Testis (tissue), 2 donors: Measurements from ENCODE around the gene ATAD3B.

ENCODE experiments used
- CTCF ChIP-seq, 3 experiments: fragments of 450-650 bp in 2 of 3; fragments of 200-600 bp in 1 of 3; sonication (generic) in 1 of 3; IDR thresholded peaks; one replicate each; pipeline ENCODE4 v1.5.1; 2016 to 2019; ENCODE audit warnings: antibody characterized with exemption in 3 of 3, mild to moderate bottlenecking in 2 of 3, moderate library complexity in 1 of 3
- POLR2A ChIP-seq: fragments of 450-650 bp; IDR thresholded peaks from one replicate; pipeline ENCODE4 v1.6.1; 2017; ENCODE audit warnings: antibody characterized with exemption, mild to moderate bottlenecking, moderate library complexity

GRCh38 chr1:1536019-1536937, 64.7 kb downstream of the ATAD3B start:
- TF ChIP-seq POLR2A: no peak
- no peak for TF ChIP-seq CTCF (IDR thresholded peaks at IDR 0.05)
